IMR-90 (cell line): Measurements from ENCODE around the gene KRT79. TPM values are rescaled to one million over a fixed set of nuclear protein-coding genes. Genes with fewer than 3 reads are reported as not detected.

Experiments used
- ATAC-seq: fragments of 200-7000 bp; cut with Tn5 transposase; 2 replicates; pipeline ENCODE4 v1.9.1; 2020; ENCODE audit warnings: low read depth, mild to moderate bottlenecking, moderate library complexity
- BruUV-seq: library from RNA; stranded (reverse); fragments of 400-500 nt; replicated peaks from 2 replicates; lab custom pipeline; 2021; lab: Mats Ljungman, UMichigan
- CTCF ChIA-PET: fragments of 300-600 bp; formaldehyde crosslinking; extraction: SDS; loops from one replicate; lab custom pipeline; 2021; ENCODE audit warnings: antibody characterized with exemption; lab: Yijun Ruan, JAX
- POLR2A ChIA-PET: fragments of 300-600 bp; sonication (Branson Sonifier 250); formaldehyde crosslinking; loops from one replicate; lab custom pipeline; 2022; ENCODE audit warnings: antibody characterized with exemption; ENCODE audit not compliant: unreplicated experiment; lab: Charles Lee
- DNase-seq: peaks from one replicate; pipeline ENCODE4 v3.0.0; 2013
- H2AFZ ChIP-seq: replicated peaks from 2 replicates; pipeline ENCODE3; 2013; ENCODE audit warnings: low read length, mild to moderate bottlenecking; ENCODE audit not compliant: poor library complexity
- H2AK5ac ChIP-seq: 2 replicates; pipeline ENCODE4 v1.6.1; 2013; ENCODE audit warnings: low read depth, low read length, inconsistent platforms
- H2AK9ac ChIP-seq: replicated peaks from 2 replicates; pipeline ENCODE3; 2013; ENCODE audit warnings: mild to moderate bottlenecking, low read depth, low read length, moderate library complexity; ENCODE audit not compliant: poor library complexity
- H2BK120ac ChIP-seq: 2 replicates; pipeline ENCODE4 v1.6.1; 2013; ENCODE audit warnings: low read depth, low read length, inconsistent platforms
- H2BK15ac ChIP-seq: 3 replicates; pipeline ENCODE4 v1.6.1; 2013; ENCODE audit warnings: low read depth, low read length, inconsistent platforms
- H2BK20ac ChIP-seq: 2 replicates; pipeline ENCODE4 v1.6.1; 2013; ENCODE audit warnings: low read depth, mild to moderate bottlenecking, inconsistent platforms, low read length, moderate library complexity
- H2BK5ac ChIP-seq: 2 replicates; pipeline ENCODE4 v1.6.1; 2013; ENCODE audit warnings: mild to moderate bottlenecking, low read depth, low read length, inconsistent platforms; ENCODE audit not compliant: poor library complexity, severe bottlenecking
- H3K14ac ChIP-seq: replicated peaks from 2 replicates; pipeline ENCODE4 v1.6.1; 2013; ENCODE audit warnings: low read depth, low read length, inconsistent platforms
- H3K18ac ChIP-seq: 2 replicates; pipeline ENCODE4 v1.6.1; 2013; ENCODE audit warnings: low read depth, low read length, control low read depth
- H3K23ac ChIP-seq: 2 replicates; pipeline ENCODE4 v1.6.1; 2013; ENCODE audit warnings: low read depth, low read length, inconsistent platforms
- H3K27ac ChIP-seq: 2 replicates; pipeline ENCODE4 v1.5.1; 2013; ENCODE audit warnings: mild to moderate bottlenecking, control low read depth, low read length; ENCODE audit not compliant: insufficient read depth
- H3K27me3 ChIP-seq: 2 replicates; pipeline ENCODE4 v1.6.1; 2013; ENCODE audit warnings: low read length; ENCODE audit not compliant: control insufficient read depth, insufficient read depth
- H3K36me3 ChIP-seq: 2 replicates; pipeline ENCODE4 v1.6.1; 2013; ENCODE audit warnings: low read length, mixed read lengths; ENCODE audit not compliant: control insufficient read depth, insufficient read depth
- H3K4ac ChIP-seq: 2 replicates; pipeline ENCODE4 v1.6.1; 2013; ENCODE audit warnings: low read depth, low read length, inconsistent platforms
- H3K4me1 ChIP-seq: 2 replicates; pipeline ENCODE4 v1.6.1; 2013; ENCODE audit warnings: low read length, mixed read lengths; ENCODE audit not compliant: control insufficient read depth, insufficient read depth
- H3K4me2 ChIP-seq: 2 replicates; pipeline ENCODE4 v1.6.1; 2013; ENCODE audit warnings: low read depth, mild to moderate bottlenecking, control low read depth, low read length, moderate library complexity
- H3K4me3 ChIP-seq: 2 replicates; pipeline ENCODE4 v1.5.1; 2013; ENCODE audit warnings: low read depth, mild to moderate bottlenecking, control low read depth, low read length, moderate library complexity; ENCODE audit not compliant: insufficient read depth
- H3K56ac ChIP-seq: 2 replicates; pipeline ENCODE4 v1.6.1; 2013; ENCODE audit warnings: low read length, inconsistent platforms; ENCODE audit not compliant: insufficient read depth; ENCODE audit errors: extremely low read depth
- H3K79me1 ChIP-seq, 2 experiments: 2 replicates each; pipeline ENCODE4 v1.6.1; 2013; ENCODE audit warnings: low read length in 2 of 2, inconsistent platforms in 1 of 2, low read depth in 1 of 2
- H3K9ac ChIP-seq: 2 replicates; pipeline ENCODE4 v1.6.1; 2013; ENCODE audit warnings: low read depth, low read length, control low read depth
- H3K9me1 ChIP-seq: 2 replicates; pipeline ENCODE4 v1.6.1; 2013; ENCODE audit warnings: low read length, inconsistent platforms; ENCODE audit not compliant: insufficient read depth
- H3K9me3 ChIP-seq: 2 replicates; pipeline ENCODE4 v1.6.1; 2013; ENCODE audit warnings: low read length; ENCODE audit not compliant: control insufficient read depth, insufficient read depth
- H4K20me1 ChIP-seq: 2 replicates; pipeline ENCODE4 v1.6.1; 2013; ENCODE audit warnings: low read length, inconsistent platforms; ENCODE audit not compliant: insufficient read depth
- H4K5ac ChIP-seq: 2 replicates; pipeline ENCODE4 v1.6.1; 2013; ENCODE audit warnings: mild to moderate bottlenecking, low read depth, low read length, control low read depth
- H4K8ac ChIP-seq, 2 experiments: 2 replicates each; pipeline ENCODE4 v1.6.1; 2013; ENCODE audit warnings: low read depth in 2 of 2, low read length in 2 of 2, control low read depth in 1 of 2, inconsistent platforms in 1 of 2
- H4K91ac ChIP-seq: 2 replicates; pipeline ENCODE4 v1.6.1; 2013; ENCODE audit warnings: low read depth, low read length, inconsistent platforms; ENCODE audit not compliant: insufficient read depth
- CEBPB ChIP-seq: IDR thresholded peaks from 2 replicates; pipeline ENCODE4 v1.6.1; 2012; ENCODE audit warnings: low read depth, low read length, improper control_type of control experiment
- FOS ChIP-seq: fragments of 150-350 bp; IDR thresholded peaks from 2 replicates; pipeline ENCODE4 v1.6.1; 2016; ENCODE audit warnings: low read depth, low read length
- MAFK ChIP-seq: IDR thresholded peaks from 2 replicates; pipeline ENCODE4 v1.6.1; 2012; ENCODE audit warnings: low read depth, low read length, improper control_type of control experiment
- MAZ ChIP-seq: IDR thresholded peaks from 2 replicates; pipeline ENCODE4 v1.6.1; 2012; ENCODE audit warnings: low read depth, mild to moderate bottlenecking, low read length, improper control_type of control experiment, moderate library complexity, borderline replicate concordance
- MXI1 ChIP-seq: IDR thresholded peaks from 2 replicates; pipeline ENCODE4 v1.6.1; 2012; ENCODE audit warnings: low read depth, mild to moderate bottlenecking, low read length, moderate library complexity, borderline replicate concordance
- NFE2L2 ChIP-seq: fragments of 150-350 bp; IDR thresholded peaks from 2 replicates; pipeline ENCODE4 v1.6.1; 2016; ENCODE audit warnings: low read depth, mild to moderate bottlenecking, low read length
- POLR2A ChIP-seq: IDR thresholded peaks from 2 replicates; pipeline ENCODE4 v1.6.1; 2012; ENCODE audit warnings: mild to moderate bottlenecking, low read depth, low read length
- RCOR1 ChIP-seq: IDR thresholded peaks from 2 replicates; pipeline ENCODE4 v1.6.1; 2012; ENCODE audit warnings: mild to moderate bottlenecking, low read length, improper control_type of control experiment; ENCODE audit not compliant: insufficient replicate concordance
- RFX5 ChIP-seq: IDR thresholded peaks from 2 replicates; pipeline ENCODE4 v1.8.0; 2012; ENCODE audit warnings: low read depth, mild to moderate bottlenecking, low read length, moderate library complexity
- SMC3 ChIP-seq: fragments of 150-350 bp; IDR thresholded peaks from 2 replicates; pipeline ENCODE4 v1.6.1; 2016; ENCODE audit warnings: low read depth, mild to moderate bottlenecking, antibody characterized with exemption, low read length, moderate library complexity
- WGBS, 2 experiments: methylation state at CpG; one replicate each; pipeline versions ENCODE4 v1.1.5 to v1.1.7; 2013; ENCODE audit warnings: missing lambda C conversion rate in 2 of 2; ENCODE audit not compliant: insufficient read length in 1 of 2; ENCODE audit errors: extremely low coverage in 2 of 2; 5-methylcytosine and 5-hydroxymethylcytosine counted together
- dilution Hi-C: fragments of 300-500 bp; cut with HindIII; formaldehyde crosslinking; loops from one replicate; pipeline ENCODE4 v1.14.3; 2018; ENCODE audit warnings: low sequenced_read_pairs; ENCODE audit not compliant: unreplicated experiment
- in situ Hi-C: fragments of 300-500 bp; cut with MboI; formaldehyde crosslinking; loops from 3 replicates; pipeline ENCODE4 v1.14.3; 2019; ENCODE audit warnings: low sequenced_read_pairs, inconsistent platforms, mixed read lengths
- intact Hi-C: fragments of 100-400 bp; cut with micrococcal nuclease; formaldehyde crosslinking; loops from 2 replicates; pipeline ENCODE4 v1.10.0; 2022
- polyA plus RNA-seq, 3 experiments: library from polyadenylated mRNA; depleted of rRNA; stranded (reverse); fragments of >200 nt; gene quantifications; 2 replicates each; pipeline ENCODE4 v1.2.3, GENCODE V29; 2012; ENCODE audit warnings: low replicate concordance in 1 of 3
- total RNA-seq: library from RNA; depleted of rRNA; stranded (reverse); fragments of >200 nt; gene quantifications from 2 replicates; pipeline ENCODE4 v1.2.3, GENCODE V29; 2012
- TF ChIP-seq, protein P1 (sequence below): conservative IDR thresholded peaks from 2 replicates; pipeline ENCODE4 v1.5.1; 2012; ENCODE audit warnings: mild to moderate bottlenecking, low read depth, low read length, improper control_type of control experiment
- TF ChIP-seq, protein P2 (sequence below): fragments of 150-350 bp; IDR thresholded peaks from 2 replicates; pipeline ENCODE4 v1.6.1; 2016; ENCODE audit warnings: low read depth, mild to moderate bottlenecking, low read length, moderate library complexity, borderline replicate concordance
- TF ChIP-seq, protein P3 (sequence below): fragments of 150-350 bp; IDR thresholded peaks from 2 replicates; pipeline ENCODE4 v1.6.1; 2017; ENCODE audit warnings: mild to moderate bottlenecking, antibody characterized with exemption, low read length, low read depth

Gene KRT79
- total and polyA plus RNA-seq, 2 of the 4 experiments (the other 2 are of a cell fraction), result under 0.01 to 0.24 TPM

DNA sequence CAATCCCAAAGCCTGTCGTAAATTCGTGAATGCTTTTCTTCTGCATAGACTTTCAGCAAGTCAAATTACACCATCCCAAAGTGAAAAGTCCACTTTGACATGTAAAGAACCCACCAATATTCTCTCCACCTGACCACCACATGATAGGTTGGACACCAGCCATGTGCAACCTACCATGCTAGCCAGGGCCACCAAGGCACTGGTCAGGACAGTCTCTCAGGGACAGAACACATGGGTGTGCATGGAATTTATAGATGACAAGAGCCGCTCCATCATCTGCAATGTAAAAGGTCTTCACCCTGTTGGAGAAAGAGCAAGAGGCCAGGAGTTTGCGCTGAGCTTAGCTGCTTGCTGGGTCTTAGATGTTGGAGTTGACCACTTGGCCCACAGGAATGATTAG lies 51.6 kb downstream of the KRT79 start:
- Histone ChIP-seq H3K4me2 (no peak overlapping the region), H3K36me3 (no peaks in the 10 kb centered on the region), H2BK15ac (no peak overlapping the region), H4K91ac (no peak overlapping the region), H2BK20ac (no peak overlapping the region), H2BK5ac (no peak overlapping the region), H2AFZ (no peak overlapping the region), H3K23ac (no peak overlapping the region), H3K9me3 (no peaks in the 10 kb centered on the region), H3K56ac (no peak overlapping the region), H3K79me1 (no peaks in the 10 kb centered on the region), H3K27me3 (peaks cover 23% of the 10 kb centered on the region), H3K4ac (no peak overlapping the region), H2AK9ac (no peak overlapping the region), H4K5ac (no peak overlapping the region), H3K14ac (no peak overlapping the region), H2BK120ac (no peak overlapping the region), H4K20me1 (no peaks in the 10 kb centered on the region), H3K18ac (no peak overlapping the region), H3K9ac (no peak overlapping the region), H3K4me3 (no peak overlapping the region), H3K9me1 (no peaks in the 10 kb centered on the region), H2AK5ac (no peak overlapping the region), H3K27ac (no peak overlapping the region), H3K4me1 (no peaks in the 10 kb centered on the region), H4K8ac (no peak overlapping the region)
- DNase-seq (no peak), ATAC-seq (no peak)
- ChIA-PET POLR2A (no interaction called here), CTCF (interaction anchor here (1.1 kb wide), 1 partner anchor 12 kb away, joined by 3 read pairs; no protein-coding TSS in a partner anchor)
- in situ Hi-C loops, result no loop called here
- BruUV-seq, result no TSS peak
- no peak for TF ChIP-seq MXI1
- TF ChIP-seq POLR2A, result no peak
- no peak for TF ChIP-seq NFE2L2
- no peak for TF ChIP-seq RFX5
- TF ChIP-seq, protein P1, sequence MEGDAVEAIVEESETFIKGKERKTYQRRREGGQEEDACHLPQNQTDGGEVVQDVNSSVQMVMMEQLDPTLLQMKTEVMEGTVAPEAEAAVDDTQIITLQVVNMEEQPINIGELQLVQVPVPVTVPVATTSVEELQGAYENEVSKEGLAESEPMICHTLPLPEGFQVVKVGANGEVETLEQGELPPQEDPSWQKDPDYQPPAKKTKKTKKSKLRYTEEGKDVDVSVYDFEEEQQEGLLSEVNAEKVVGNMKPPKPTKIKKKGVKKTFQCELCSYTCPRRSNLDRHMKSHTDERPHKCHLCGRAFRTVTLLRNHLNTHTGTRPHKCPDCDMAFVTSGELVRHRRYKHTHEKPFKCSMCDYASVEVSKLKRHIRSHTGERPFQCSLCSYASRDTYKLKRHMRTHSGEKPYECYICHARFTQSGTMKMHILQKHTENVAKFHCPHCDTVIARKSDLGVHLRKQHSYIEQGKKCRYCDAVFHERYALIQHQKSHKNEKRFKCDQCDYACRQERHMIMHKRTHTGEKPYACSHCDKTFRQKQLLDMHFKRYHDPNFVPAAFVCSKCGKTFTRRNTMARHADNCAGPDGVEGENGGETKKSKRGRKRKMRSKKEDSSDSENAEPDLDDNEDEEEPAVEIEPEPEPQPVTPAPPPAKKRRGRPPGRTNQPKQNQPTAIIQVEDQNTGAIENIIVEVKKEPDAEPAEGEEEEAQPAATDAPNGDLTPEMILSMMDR, result no peak
- TF ChIP-seq, protein P2, sequence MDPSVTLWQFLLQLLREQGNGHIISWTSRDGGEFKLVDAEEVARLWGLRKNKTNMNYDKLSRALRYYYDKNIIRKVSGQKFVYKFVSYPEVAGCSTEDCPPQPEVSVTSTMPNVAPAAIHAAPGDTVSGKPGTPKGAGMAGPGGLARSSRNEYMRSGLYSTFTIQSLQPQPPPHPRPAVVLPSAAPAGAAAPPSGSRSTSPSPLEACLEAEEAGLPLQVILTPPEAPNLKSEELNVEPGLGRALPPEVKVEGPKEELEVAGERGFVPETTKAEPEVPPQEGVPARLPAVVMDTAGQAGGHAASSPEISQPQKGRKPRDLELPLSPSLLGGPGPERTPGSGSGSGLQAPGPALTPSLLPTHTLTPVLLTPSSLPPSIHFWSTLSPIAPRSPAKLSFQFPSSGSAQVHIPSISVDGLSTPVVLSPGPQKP, result no peak
- TF ChIP-seq, protein P3, sequence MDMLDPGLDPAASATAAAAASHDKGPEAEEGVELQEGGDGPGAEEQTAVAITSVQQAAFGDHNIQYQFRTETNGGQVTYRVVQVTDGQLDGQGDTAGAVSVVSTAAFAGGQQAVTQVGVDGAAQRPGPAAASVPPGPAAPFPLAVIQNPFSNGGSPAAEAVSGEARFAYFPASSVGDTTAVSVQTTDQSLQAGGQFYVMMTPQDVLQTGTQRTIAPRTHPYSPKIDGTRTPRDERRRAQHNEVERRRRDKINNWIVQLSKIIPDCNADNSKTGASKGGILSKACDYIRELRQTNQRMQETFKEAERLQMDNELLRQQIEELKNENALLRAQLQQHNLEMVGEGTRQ, result no peak
- TF ChIP-seq RCOR1, result no peak
- TF ChIP-seq MAFK, result no peak
- no peak for TF ChIP-seq CEBPB
- TF ChIP-seq MAZ, result no peak
- TF ChIP-seq FOS, result no peak
- no peak for TF ChIP-seq SMC3
- WGBS, 2 experiments, result 71% methylated on average over 2 of the region's 4 CpGs; no CpG with 5 or more reads in 1 of the 2 experiments
- dilution Hi-C loops, result no loop called here
- intact Hi-C loops, result no loop called here
